Activated CD8-positive, alpha-beta memory T cell treated with anti-CD3 and anti-CD28 coated beads, Interleukin-2, amount 50 U/mL, for 24 hours (primary cell): ENCODE data around the gene RPL22L1.
"Not testable (repeated sequence)": the region's sequence is repeated elsewhere in the genome, so short reads cannot be mapped to it uniquely, and the experiment has no call there.

ENCODE experiments used
- DNase-seq: peaks from one replicate; pipeline ENCODE4 v3.0.0-alpha.2; 2020; ENCODE audit errors: extremely low read depth

The RPL22L1 gene

GRCh38 chr3:170829546-170830272 is 40.3 kb downstream of the RPL22L1 start:
- DNase-seq = no peak

GRCh38 chr3:170826047-170826446 is 43.9 kb downstream of the RPL22L1 start:
- DNase-seq = no peak

GRCh38 chr3:170823562-170823961 is 46.4 kb downstream of the RPL22L1 start:
- not testable (repeated sequence) for DNase-seq

GRCh38 chr3:170818325-170818724 is 51.7 kb downstream of the RPL22L1 start:
- not testable (repeated sequence) for DNase-seq

GRCh38 chr3:170817471-170817870 is 52.5 kb downstream of the RPL22L1 start:
- not testable (repeated sequence) for DNase-seq

- DNase-seq = no peak
Measured at GRCh38 chr3:170816841-170817240, 53.2 kb downstream of the RPL22L1 start.

- no peak for DNase-seq
Measured at GRCh38 chr3:170816341-170816740, 53.7 kb downstream of the RPL22L1 start.

GRCh38 chr3:170815936-170816335 is 54.1 kb downstream of the RPL22L1 start:
- no peak for DNase-seq

GRCh38 chr3:170815340-170815739 is 54.7 kb downstream of the RPL22L1 start:
- DNase-seq = no peak
